BE2C (cell line): ENCODE data around the gene ZC3H12C. TPM values are rescaled to one million over a fixed set of nuclear protein-coding genes. Genes with fewer than 3 reads are reported as not detected.

Experiments
- DNase-seq: peaks from one replicate; pipeline ENCODE4 v3.0.0-alpha.2; 2020
- H3K27me3 ChIP-seq: fragments of 250-450 bp; sonication (Bioruptor Pico); 2 replicates; pipeline ENCODE4 v1.5.1; 2020; ENCODE audit warnings: mild to moderate bottlenecking
- H3K36me3 ChIP-seq: fragments of 250-450 bp; sonication (Bioruptor Pico); 2 replicates; pipeline ENCODE4 v1.5.1; 2020; ENCODE audit warnings: mild to moderate bottlenecking
- H3K4me1 ChIP-seq: fragments of 250-450 bp; sonication (Bioruptor Pico); 2 replicates; pipeline ENCODE4 v1.5.1; 2020
- H3K4me3 ChIP-seq: 2 replicates; pipeline ENCODE4 v1.5.1; 2011; ENCODE audit warnings: low read depth, low read length
- H3K9me3 ChIP-seq: fragments of 250-450 bp; sonication (Bioruptor Pico); 2 replicates; pipeline ENCODE4 v1.5.1; 2020
- polyA plus RNA-seq: library from polyadenylated mRNA; unstranded; fragments of >200 nt; gene quantifications from one replicate; pipeline ENCODE4 v1.2.1, GENCODE V29; 2012; ENCODE audit warnings: low read depth, missing spikeins; ENCODE audit not compliant: insufficient read length, insufficient read depth
- TF ChIP-seq, protein P1 (sequence below): IDR thresholded peaks from 2 replicates; pipeline ENCODE4 v1.5.1; 2012; ENCODE audit warnings: mild to moderate bottlenecking, low read depth, low read length

ZC3H12C gene
- 4.1 TPM for polyA plus RNA-seq

DNA sequence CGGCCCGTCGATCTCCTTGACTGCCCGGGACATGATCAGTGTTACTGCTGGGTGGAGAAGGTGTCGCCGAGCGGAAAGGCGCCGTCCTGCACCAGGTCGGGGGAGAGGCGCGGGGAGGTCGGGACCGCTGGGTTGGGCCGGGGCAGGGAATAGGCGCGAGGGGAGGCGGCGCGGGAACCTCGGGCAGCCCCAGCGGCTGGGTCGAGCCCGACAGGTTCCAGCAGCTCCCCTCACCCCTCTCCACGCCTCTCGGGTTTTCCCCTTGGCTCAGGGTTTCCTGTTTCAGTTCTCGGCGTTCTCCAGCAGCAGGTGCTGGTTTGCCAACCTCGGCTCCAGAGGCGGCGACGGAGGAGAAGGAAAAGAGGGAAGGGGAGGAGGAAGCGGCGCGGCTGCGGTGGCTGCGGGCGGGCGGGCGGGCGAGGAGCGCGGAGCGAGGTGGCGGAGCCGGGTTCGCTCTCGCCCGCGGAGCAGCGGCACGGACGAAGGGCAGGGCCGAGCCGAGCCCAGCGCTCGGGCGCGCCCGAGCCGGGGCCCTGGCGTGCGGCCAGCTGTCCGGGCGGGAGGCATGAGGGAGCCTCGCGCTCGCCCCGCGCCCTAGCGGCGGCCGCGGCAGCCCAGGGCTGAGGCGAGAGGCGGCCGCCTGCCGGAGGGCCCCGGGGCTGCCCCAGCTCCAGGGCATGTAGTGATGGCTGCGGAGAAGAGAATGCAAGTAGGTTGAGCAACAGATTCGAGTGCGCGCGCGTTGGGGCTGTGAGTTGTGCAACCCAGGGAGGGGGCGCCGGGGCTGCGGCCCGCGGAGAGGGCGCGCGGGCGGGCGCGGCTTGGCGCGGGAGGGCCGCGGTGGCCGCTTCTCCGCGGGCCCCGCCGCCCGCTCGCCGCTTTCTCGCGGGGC, at the start of gene ZC3H12C:
ZC3H12C (plus strand) TSS at position 878 of the 892 bp plus-strand sequence. CDS start 20 bp downstream, outside the sequence.
- peak; percentile 86 for DNase-seq

GRCh38 chr11:110044226-110044968, 48.8 kb upstream of the ZC3H12C start:
- Histone ChIP-seq H3K27me3 (peaks cover 6% of the 10 kb centered on the region; the same call in 1 of the 2 replicates), H3K36me3 (no peaks in the 10 kb centered on the region), H3K4me3 (no peak overlapping the region), H3K4me1 (no peaks in the 10 kb centered on the region), H3K9me3 (no peaks in the 10 kb centered on the region)
- no peak for DNase-seq
- TF ChIP-seq, protein P1, sequence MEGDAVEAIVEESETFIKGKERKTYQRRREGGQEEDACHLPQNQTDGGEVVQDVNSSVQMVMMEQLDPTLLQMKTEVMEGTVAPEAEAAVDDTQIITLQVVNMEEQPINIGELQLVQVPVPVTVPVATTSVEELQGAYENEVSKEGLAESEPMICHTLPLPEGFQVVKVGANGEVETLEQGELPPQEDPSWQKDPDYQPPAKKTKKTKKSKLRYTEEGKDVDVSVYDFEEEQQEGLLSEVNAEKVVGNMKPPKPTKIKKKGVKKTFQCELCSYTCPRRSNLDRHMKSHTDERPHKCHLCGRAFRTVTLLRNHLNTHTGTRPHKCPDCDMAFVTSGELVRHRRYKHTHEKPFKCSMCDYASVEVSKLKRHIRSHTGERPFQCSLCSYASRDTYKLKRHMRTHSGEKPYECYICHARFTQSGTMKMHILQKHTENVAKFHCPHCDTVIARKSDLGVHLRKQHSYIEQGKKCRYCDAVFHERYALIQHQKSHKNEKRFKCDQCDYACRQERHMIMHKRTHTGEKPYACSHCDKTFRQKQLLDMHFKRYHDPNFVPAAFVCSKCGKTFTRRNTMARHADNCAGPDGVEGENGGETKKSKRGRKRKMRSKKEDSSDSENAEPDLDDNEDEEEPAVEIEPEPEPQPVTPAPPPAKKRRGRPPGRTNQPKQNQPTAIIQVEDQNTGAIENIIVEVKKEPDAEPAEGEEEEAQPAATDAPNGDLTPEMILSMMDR, result no peak

More for the DNA sequence above, at the start of gene ZC3H12C:
- no peaks in the 10 kb centered on the region for H3K9me3 ChIP-seq
- no peaks in the 10 kb centered on the region for H3K36me3 ChIP-seq
- H3K4me1 ChIP-seq, result peaks cover 4% of the 10 kb centered on the region; the same call in 1 of the 2 replicates
- peaks cover 43% of the 10 kb centered on the region for H3K27me3 ChIP-seq
- peak within 1 kb of the TSS; percentile 61 for H3K4me3 ChIP-seq
- TF ChIP-seq, protein P1, result peak; percentile 48

- H3K27me3 ChIP-seq, result peaks cover 6% of the 10 kb centered on the region; the same call in 1 of the 2 replicates
- no peaks in the 10 kb centered on the region for H3K9me3 ChIP-seq
- no peak for DNase-seq
- no peak overlapping the region for H3K4me3 ChIP-seq
- H3K4me1 ChIP-seq, result no peaks in the 10 kb centered on the region
- H3K36me3 ChIP-seq, result no peaks in the 10 kb centered on the region
- TF ChIP-seq, protein P1, result no peak
Observed at GRCh38 chr11:110046775-110047380, 46.3 kb upstream of the ZC3H12C start.

- no peaks in the 10 kb centered on the region for H3K4me1 ChIP-seq
- TF ChIP-seq, protein P1, result no peak
- no peaks in the 10 kb centered on the region for H3K9me3 ChIP-seq
- H3K27me3 ChIP-seq, result peaks cover 6% of the 10 kb centered on the region; the same call in 1 of the 2 replicates
- H3K36me3 ChIP-seq, result no peaks in the 10 kb centered on the region
- no peak for DNase-seq
- H3K4me3 ChIP-seq, result no peak overlapping the region
Observed at GRCh38 chr11:110049501-110050200, 43.5 kb upstream of the ZC3H12C start.

DNA sequence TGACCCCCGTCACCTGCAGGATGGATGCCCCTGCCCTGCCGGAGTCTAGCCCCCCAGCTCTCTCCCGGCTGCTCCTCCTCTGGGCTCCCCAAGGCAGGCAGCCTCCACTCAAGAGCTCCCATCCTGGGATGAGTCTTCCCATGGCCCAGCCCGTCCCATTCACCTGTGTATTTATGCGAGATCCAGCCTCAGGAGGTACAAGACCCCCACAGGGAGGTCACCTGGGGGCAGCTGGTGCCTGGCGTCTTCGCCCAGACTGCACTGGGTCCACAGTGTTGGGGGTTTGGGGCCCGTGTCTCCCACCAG, 43.0 kb upstream of the ZC3H12C start:
- no peak for DNase-seq
- TF ChIP-seq, protein P1, result no peak
- peaks cover 6% of the 10 kb centered on the region; the same call in 1 of the 2 replicates for H3K27me3 ChIP-seq
- no peaks in the 10 kb centered on the region for H3K36me3 ChIP-seq
- H3K4me1 ChIP-seq, result no peaks in the 10 kb centered on the region
- H3K9me3 ChIP-seq, result no peaks in the 10 kb centered on the region
- no peak overlapping the region for H3K4me3 ChIP-seq
